ENCODE measurements around the gene SBF2. TPM values are rescaled to one million over a fixed set of nuclear protein-coding genes. Genes with fewer than 3 reads are reported as not detected.
A peak's percentile ranks its signal among the peaks of the same experiment; 100 is the strongest.

Gene SBF2
- total RNA-seq, 2 donors from 2014 or later: 53.8 to 60.8 TPM

- no peak for TF ChIP-seq CTCF (IDR thresholded peaks at IDR 0.05)
- Histone ChIP-seq H3K4me3 (no peak overlapping the region), H3K9me3 (no peaks in the 10 kb centered on the region), H3K27me3 (replicated peaks; ENCODE audit: insufficient read depth) (no peaks in the 10 kb centered on the region), H3K27ac (peak overlapping the region; percentile 45 to 75), H3K4me1 (ENCODE audit: control insufficient read depth in 1 of 2, low read depth in 2 of 2) (peaks cover 39 to 69% of the 10 kb centered on the region in 2 donors), H3K36me3 (peaks cover under 1% of the 10 kb centered on the region)
- DNase-seq (ENCODE audit: low spot score): no peak
- peak; percentile 24 for ATAC-seq (ENCODE audit: insufficient number of reproducible peaks, low FRiP score, low read depth)
These were observed 491.6 kb downstream of the SBF2 start for GRCh38 chr11:9802291-9802861.

GRCh38 chr11:9799886-9800285, 494.1 kb downstream of the SBF2 start:
- no peak for DNase-seq (ENCODE audit: low spot score)
- H3K27me3 ChIP-seq (replicated peaks; ENCODE audit: insufficient read depth): no peaks in the 10 kb centered on the region
- H3K4me3 ChIP-seq: no peak overlapping the region
- no peak for ATAC-seq (ENCODE audit: insufficient number of reproducible peaks, low FRiP score, low read depth)
- H3K4me1 ChIP-seq (ENCODE audit: control insufficient read depth in 1 of 2, low read depth in 2 of 2): peaks cover 39 to 86% of the 10 kb centered on the region in 2 donors
- H3K27ac ChIP-seq: peak overlapping the region; percentile 48 to 52
- H3K36me3 ChIP-seq: no peaks in the 10 kb centered on the region
- TF ChIP-seq CTCF (IDR thresholded peaks at IDR 0.05): no peak
- no peaks in the 10 kb centered on the region for H3K9me3 ChIP-seq

- Histone ChIP-seq H3K27ac (peak overlapping the region; percentile 46 to 78), H3K9me3 (no peaks in the 10 kb centered on the region), H3K4me3 (no peak overlapping the region), H3K36me3 (no peaks in the 10 kb centered on the region), H3K27me3 (replicated peaks; ENCODE audit: insufficient read depth) (no peaks in the 10 kb centered on the region), H3K4me1 (ENCODE audit: control insufficient read depth in 1 of 2, low read depth in 2 of 2) (peaks cover 15 to 60% of the 10 kb centered on the region in 2 donors)
- no peak for DNase-seq (ENCODE audit: low spot score)
- TF ChIP-seq CTCF (IDR thresholded peaks at IDR 0.05): no peak
- ATAC-seq (ENCODE audit: insufficient number of reproducible peaks, low FRiP score, low read depth): no peak
These were observed 496.7 kb downstream of the SBF2 start for GRCh38 chr11:9797300-9797699.

GRCh38 chr11:9796854-9797253, 497.2 kb downstream of the SBF2 start:
- Histone ChIP-seq H3K4me3 (no peak overlapping the region), H3K27me3 (replicated peaks; ENCODE audit: insufficient read depth) (no peaks in the 10 kb centered on the region), H3K36me3 (no peaks in the 10 kb centered on the region), H3K27ac (peak overlapping the region; percentile 78 to 84), H3K4me1 (ENCODE audit: control insufficient read depth in 1 of 2, low read depth in 2 of 2) (peaks cover 11 to 58% of the 10 kb centered on the region in 2 donors), H3K9me3 (no peaks in the 10 kb centered on the region)
- no peak for DNase-seq (ENCODE audit: low spot score)
- ATAC-seq (ENCODE audit: insufficient number of reproducible peaks, low FRiP score, low read depth): no peak
- TF ChIP-seq CTCF (IDR thresholded peaks at IDR 0.05): no peak

GRCh38 chr11:9796266-9796665, 497.8 kb downstream of the SBF2 start:
- no peaks in the 10 kb centered on the region for H3K36me3 ChIP-seq
- DNase-seq (ENCODE audit: low spot score) (no peak), ATAC-seq (ENCODE audit: insufficient number of reproducible peaks, low FRiP score, low read depth) (no peak)
- no peak overlapping the region for H3K4me3 ChIP-seq
- no peaks in the 10 kb centered on the region for H3K27me3 ChIP-seq (replicated peaks; ENCODE audit: insufficient read depth)
- H3K9me3 ChIP-seq: no peaks in the 10 kb centered on the region
- no peak for TF ChIP-seq CTCF (IDR thresholded peaks at IDR 0.05)
- H3K27ac ChIP-seq: peak overlapping the region; percentile 78 to 84
- peaks cover 6 to 52% of the 10 kb centered on the region in 2 donors for H3K4me1 ChIP-seq (ENCODE audit: control insufficient read depth in 1 of 2, low read depth in 2 of 2)
